H1 (cell line): ENCODE measurements around the gene GUCA2B. TPM values are rescaled to one million over a fixed set of nuclear protein-coding genes. Genes with fewer than 3 reads are reported as not detected.
A peak's percentile ranks its signal among the peaks of the same experiment; 100 is the strongest.

Source experiments
- CTCF ChIA-PET: fragments of 300-600 bp; sonication (Branson Sonifier 250); formaldehyde crosslinking; loops from one replicate; lab custom pipeline; 2021; ENCODE audit not compliant: partially characterized antibody; lab: Charles Lee
- POLR2A ChIA-PET: fragments of 300-600 bp; sonication (Branson Sonifier 250); formaldehyde crosslinking; loops from one replicate; lab custom pipeline; 2021; ENCODE audit warnings: inconsistent platforms; ENCODE audit not compliant: partially characterized antibody; lab: Charles Lee
- DNase-seq, 2 experiments: peaks; one replicate each; pipeline versions ENCODE4 v3.0.0 to v3.0.0-alpha.2; 2010 to 2022; ENCODE audit warnings: low spot score in 2 of 2, low read depth in 1 of 2, mixed read lengths in 1 of 2
- FAIRE-seq: peaks from 2 replicates; lab custom pipeline; 2011; peaks lifted over from hg19 to GRCh38; lab: Jason Lieb, UNC
- H2AFZ ChIP-seq: 2 replicates; pipeline ENCODE4 v1.8.1; 2012; ENCODE audit warnings: low read length, inconsistent platforms
- H2AK5ac ChIP-seq: 2 replicates; pipeline ENCODE4 v1.6.1; 2013; ENCODE audit warnings: low read depth, low read length
- H2BK120ac ChIP-seq: replicated peaks from 2 replicates; pipeline ENCODE3; 2013; ENCODE audit warnings: low read depth, low read length, inconsistent platforms
- H2BK12ac ChIP-seq: 2 replicates; pipeline ENCODE4 v1.6.1; 2013; ENCODE audit warnings: low read depth, low read length
- H2BK15ac ChIP-seq: 2 replicates; pipeline ENCODE4 v1.6.1; 2013; ENCODE audit warnings: low read length
- H2BK20ac ChIP-seq: 2 replicates; pipeline ENCODE4 v1.6.1; 2013; ENCODE audit warnings: low read length
- H2BK5ac ChIP-seq: 2 replicates; pipeline ENCODE4 v1.6.1; 2013; ENCODE audit warnings: low read depth, low read length
- H3K14ac ChIP-seq: 2 replicates; pipeline ENCODE4 v1.6.1; 2013; ENCODE audit warnings: inconsistent platforms; ENCODE audit not compliant: insufficient read length
- H3K18ac ChIP-seq: 2 replicates; pipeline ENCODE4 v1.6.1; 2013; ENCODE audit warnings: low read length; ENCODE audit errors: extremely low read depth
- H3K23ac ChIP-seq: 2 replicates; pipeline ENCODE4 v1.6.1; 2013; ENCODE audit warnings: inconsistent platforms; ENCODE audit not compliant: insufficient read length
- H3K23me2 ChIP-seq: 2 replicates; pipeline ENCODE4 v1.6.1; 2013; ENCODE audit warnings: low read depth, low read length
- H3K27ac ChIP-seq: 2 replicates; pipeline ENCODE4 v1.6.1; 2011; ENCODE audit warnings: low read depth, low read length, inconsistent platforms
- H3K27me3 ChIP-seq, 4 experiments: replicated peaks in 1 of 4; 1 replicate in 1 of 4; 2 replicates in 3 of 4; pipeline versions ENCODE4 v1.6.1 to v1.8.1; 2011 to 2013; ENCODE audit warnings: low read length in 3 of 4, mild to moderate bottlenecking in 3 of 4, inconsistent platforms in 2 of 4, mixed read lengths in 2 of 4, moderate library complexity in 1 of 4; ENCODE audit not compliant: control insufficient read depth in 3 of 4, insufficient read depth in 3 of 4; ENCODE audit errors: extremely low read depth in 1 of 4
- H3K36me3 ChIP-seq, 4 experiments: 2 replicates each; pipeline versions ENCODE4 v1.6.1 to v1.8.1; 2011 to 2013; ENCODE audit warnings: mild to moderate bottlenecking in 4 of 4, low read length in 3 of 4, moderate library complexity in 2 of 4, control low read depth in 1 of 4, inconsistent platforms in 1 of 4; ENCODE audit not compliant: insufficient read depth in 4 of 4, control insufficient read depth in 2 of 4
- H3K4ac ChIP-seq: replicated peaks from 2 replicates; pipeline ENCODE3; 2013; ENCODE audit warnings: low read length, low read depth, mixed read lengths, inconsistent platforms; ENCODE audit not compliant: insufficient read length
- H3K4me1 ChIP-seq, 4 experiments: replicated peaks in 1 of 4; 1 replicate in 1 of 4; 2 replicates in 3 of 4; pipeline versions ENCODE4 v1.6.1 to v1.8.1; 2011 to 2013; ENCODE audit warnings: low read length in 3 of 4, inconsistent platforms in 2 of 4, mixed read lengths in 1 of 4; ENCODE audit not compliant: insufficient read depth in 4 of 4, control insufficient read depth in 3 of 4
- H3K4me2 ChIP-seq, 2 experiments: 2 replicates each; pipeline versions ENCODE4 v1.6.1 to v1.8.1; 2011 to 2013; ENCODE audit warnings: low read depth in 2 of 2, low read length in 2 of 2, control low read depth in 1 of 2, inconsistent platforms in 1 of 2, mild to moderate bottlenecking in 1 of 2; ENCODE audit not compliant: insufficient read depth in 1 of 2
- H3K4me3 ChIP-seq, 4 experiments: fragments of 200-600, 300-600 bp in 1 of 4; sonication (generic), shearing (Covaris generic), sonication (Bioruptor Twin) in 1 of 4; 2 replicates each; pipeline versions ENCODE4 v1.5.1 to v1.8.1; 2011 to 2016; ENCODE audit warnings: low read length in 4 of 4, low read depth in 3 of 4, control low read depth in 2 of 4, inconsistent platforms in 2 of 4, mild to moderate bottlenecking in 2 of 4, mixed read lengths in 1 of 4, moderate library complexity in 1 of 4; ENCODE audit not compliant: insufficient read depth in 2 of 4; ENCODE audit errors: extremely low read depth in 1 of 4
- H3K56ac ChIP-seq: replicated peaks from 2 replicates; pipeline ENCODE3; 2013; ENCODE audit warnings: low read depth, mild to moderate bottlenecking, mixed read lengths, low read length, inconsistent platforms; ENCODE audit not compliant: insufficient read length
- H3K79me1 ChIP-seq: 2 replicates; pipeline ENCODE4 v1.6.1; 2013; ENCODE audit warnings: low read depth, low read length, control low read depth
- H3K79me2 ChIP-seq, 2 experiments: 2 replicates each; pipeline versions ENCODE4 v1.6.1 to v1.8.1; 2012 to 2013; ENCODE audit warnings: low read length in 2 of 2, mild to moderate bottlenecking in 2 of 2, inconsistent platforms in 1 of 2; ENCODE audit not compliant: insufficient read depth in 2 of 2, control insufficient read depth in 1 of 2
- H3K9ac ChIP-seq, 4 experiments: replicated peaks in 1 of 4; 1 replicate in 1 of 4; 2 replicates in 3 of 4; pipeline versions ENCODE4 v1.6.1 to v1.8.1; 2011 to 2013; ENCODE audit warnings: low read depth in 3 of 4, low read length in 3 of 4, control low read depth in 2 of 4, mild to moderate bottlenecking in 2 of 4, moderate library complexity in 2 of 4, inconsistent platforms in 1 of 4; ENCODE audit errors: extremely low read depth in 1 of 4
- H3K9me3 ChIP-seq, 2 experiments: 2 replicates each; pipeline versions ENCODE4 v1.6.1 to v1.8.1; 2012 to 2013; ENCODE audit warnings: mild to moderate bottlenecking in 2 of 2, moderate library complexity in 2 of 2, control low read depth in 1 of 2, inconsistent platforms in 1 of 2, low read depth in 1 of 2, low read length in 1 of 2, mixed read lengths in 1 of 2; ENCODE audit not compliant: insufficient read depth in 2 of 2
- H4K20me1 ChIP-seq, 2 experiments: replicated peaks in 1 of 2; 2 replicates each; pipeline versions ENCODE3 to v1.8.1; 2011 to 2013; ENCODE audit warnings: inconsistent platforms in 2 of 2, low read length in 2 of 2, mild to moderate bottlenecking in 1 of 2; ENCODE audit not compliant: insufficient read depth in 2 of 2, control insufficient read depth in 1 of 2
- H4K5ac ChIP-seq: 2 replicates; pipeline ENCODE4 v1.6.1; 2013; ENCODE audit warnings: low read length, low read depth, mixed read lengths, inconsistent platforms; ENCODE audit not compliant: insufficient read length
- H4K8ac ChIP-seq: 2 replicates; pipeline ENCODE4 v1.8.0; 2013; ENCODE audit warnings: mild to moderate bottlenecking, moderate library complexity, low read length, inconsistent platforms; ENCODE audit not compliant: insufficient read depth; ENCODE audit errors: extremely low read depth
- H4K91ac ChIP-seq: replicated peaks from 2 replicates; pipeline ENCODE3; 2013; ENCODE audit warnings: low read length, mixed read lengths, inconsistent platforms; ENCODE audit not compliant: insufficient read length
- ATF2 ChIP-seq: IDR thresholded peaks from 2 replicates; pipeline ENCODE4 v1.6.1; 2012; ENCODE audit warnings: low read length, inconsistent platforms
- BCL11A ChIP-seq, 2 experiments: IDR thresholded peaks; one replicate each; pipeline ENCODE4 v1.6.1; 2011; ENCODE audit warnings: low read depth in 2 of 2, low read length in 2 of 2, mild to moderate bottlenecking in 2 of 2
- BRCA1 ChIP-seq: IDR thresholded peaks from 2 replicates; pipeline ENCODE4 v1.6.1; 2012; ENCODE audit warnings: low read depth, low read length, improper control_type of control experiment
- CTBP2 ChIP-seq: IDR thresholded peaks from 2 replicates; pipeline ENCODE4 v1.7.0; 2011; ENCODE audit warnings: borderline replicate concordance, mild to moderate bottlenecking, moderate library complexity, mixed read lengths, low read length; ENCODE audit not compliant: insufficient read depth, insufficient read length
- EGR1 ChIP-seq: IDR thresholded peaks from 2 replicates; pipeline ENCODE4 v1.6.1; 2011; ENCODE audit warnings: low read depth, low read length, borderline replicate concordance
- KDM4A ChIP-seq: IDR thresholded peaks from one replicate; pipeline ENCODE4 v1.7.1; 2012; ENCODE audit warnings: low read depth, mild to moderate bottlenecking, moderate library complexity, low read length, inconsistent platforms; ENCODE audit not compliant: severe bottlenecking
- KDM5A ChIP-seq: fragments of 200-600 bp; IDR thresholded peaks from 2 replicates; pipeline ENCODE4 v1.7.1; 2012; ENCODE audit warnings: mild to moderate bottlenecking, low read length, inconsistent platforms, mixed read lengths
- PHF8 ChIP-seq: fragments of 200-600 bp; sonication (generic); conservative IDR thresholded peaks from 2 replicates; pipeline ENCODE4 v1.7.1; 2012; ENCODE audit warnings: low read depth, mild to moderate bottlenecking, inconsistent platforms, low read length, moderate library complexity
- POLR2A ChIP-seq, 2 experiments: IDR thresholded peaks; 1 replicate in 1 of 2; 2 replicates in 1 of 2; pipeline ENCODE4 v1.6.1; 2011; ENCODE audit warnings: low read depth in 2 of 2, low read length in 2 of 2, mild to moderate bottlenecking in 2 of 2; ENCODE audit errors: control extremely low read depth in 1 of 2
- POLR2AphosphoS5 ChIP-seq: IDR thresholded peaks from 2 replicates; pipeline ENCODE4 v1.6.1; 2011; ENCODE audit warnings: low read depth, low read length
- SIRT6 ChIP-seq: IDR thresholded peaks from one replicate; pipeline ENCODE4 v1.7.1; 2012; ENCODE audit warnings: low read length, inconsistent platforms
- TAF7 ChIP-seq: optimal IDR thresholded peaks from 2 replicates; pipeline ENCODE3; 2011; ENCODE audit warnings: low read depth, mild to moderate bottlenecking, inconsistent platforms, low read length, moderate library complexity, borderline replicate concordance
- TCF12 ChIP-seq: IDR thresholded peaks from 2 replicates; pipeline ENCODE4 v1.6.1; 2011; ENCODE audit warnings: low read depth, mild to moderate bottlenecking, low read length
- TEAD4 ChIP-seq: IDR thresholded peaks from 2 replicates; pipeline ENCODE4 v1.6.1; 2012; ENCODE audit warnings: low read depth, low read length, inconsistent platforms, mixed read lengths
- WGBS, 2 experiments: shearing (Covaris generic) in 1 of 2; methylation state at CpG; one replicate each; pipeline versions ENCODE4 v1.1.6 to v1.1.7; 2013 to 2015; ENCODE audit warnings: low lambda C conversion rate in 2 of 2, mixed read lengths in 2 of 2, inconsistent platforms in 1 of 2, low coverage in 1 of 2, missing lambda C conversion rate in 1 of 2; ENCODE audit not compliant: insufficient replicate concordance in 2 of 2, insufficient coverage in 1 of 2, insufficient read length in 1 of 2; ENCODE audit errors: extremely low coverage in 1 of 2, missing lambda C conversion rate in 1 of 2; 5-methylcytosine and 5-hydroxymethylcytosine counted together
- polyA plus RNA-seq, 7 experiments: library from polyadenylated mRNA; depleted of rRNA in 3 of 7; stranded (reverse) in 5 of 7; unstranded in 2 of 7; fragments of >200 nt in 5 of 7; fragments of 200-250 nt in 2 of 7; gene quantifications; 1 replicate in 5 of 7; 2 replicates in 1 of 7; 4 replicates in 1 of 7; pipeline versions ENCODE4 v1.2.1 to v1.2.3, GENCODE V29; 2011 to 2013; ENCODE audit warnings: missing spikeins in 2 of 7, mixed read lengths in 2 of 7
- total RNA-seq: library from RNA; stranded (reverse); fragmentation: NEBNext Ultra II Directional; extraction: Animal tissue kit (Norgen Biotek cat#: 25700); gene quantifications from 2 replicates; pipeline ENCODE4 v1.2.1, GENCODE V29; 2021

GUCA2B gene
- total and polyA plus RNA-seq, 2 of the 8 experiments (the other 6 are each of a cell fraction or from before 2014, with no cell fraction given), result not detected

- H3K56ac ChIP-seq, result no peak overlapping the region
- FAIRE-seq, result no peak
- H3K23ac ChIP-seq, result no peak overlapping the region
- no peak overlapping the region for H3K27ac ChIP-seq
- no peak overlapping the region for H3K4me3 ChIP-seq
- ChIA-PET CTCF (interaction anchor here (0.7 to 7.9 kb wide), 5 partner anchors 8 to 655 kb away, joined by 3 to 77 read pairs (median 3); no protein-coding TSS in a partner anchor), POLR2A (no interaction called here)
- H3K4me2 ChIP-seq, result no peak overlapping the region
- H3K27me3 ChIP-seq, result no peaks in the 10 kb centered on the region
- peaks cover 3% of the 10 kb centered on the region; the same call in 1 of the 2 replicates for H3K23me2 ChIP-seq
- H3K36me3 ChIP-seq, result no peaks in the 10 kb centered on the region
- H3K9ac ChIP-seq, result no peak overlapping the region
- no peak overlapping the region for H3K14ac ChIP-seq
- no peak overlapping the region for H4K5ac ChIP-seq
- no peak overlapping the region for H2AFZ ChIP-seq
- no peak overlapping the region for H2BK5ac ChIP-seq
- H2BK15ac ChIP-seq, result no peak overlapping the region
- 0 out of 2 replicates have a peak overlapping the region, but pooled peaks have one; percentile 28 for H4K8ac ChIP-seq
- H3K4ac ChIP-seq, result no peak overlapping the region
- no peak overlapping the region for H2BK20ac ChIP-seq
- H3K79me2 ChIP-seq, result no peaks in the 10 kb centered on the region
- no peaks in the 10 kb centered on the region for H3K79me1 ChIP-seq
- 88% methylated on average over 1 of the region's 1 CpG; no CpG with 5 or more reads in 1 of the 2 experiments for WGBS, 2 experiments
- no peak overlapping the region for H4K91ac ChIP-seq
- no peak overlapping the region for H2BK12ac ChIP-seq
- 0 out of 2 replicates have a peak overlapping the region, but pooled peaks have one; percentile 75 for H2AK5ac ChIP-seq
- H3K9me3 ChIP-seq, result no peaks in the 10 kb centered on the region
- DNase-seq, result peak in 1 of 2 experiments; percentile 42
- no peak overlapping the region for H3K18ac ChIP-seq
- H2BK120ac ChIP-seq, result no peak overlapping the region
- H3K4me1 ChIP-seq, result peaks cover 0 to 9% (median 0%) of the 10 kb centered on the region in 4 experiments; a peak in 1 of 7 replicates
- H4K20me1 ChIP-seq, result no peaks in the 10 kb centered on the region
- TF ChIP-seq ATF2 (no peak), CTBP2 (no peak), POLR2A (IDR thresholded peaks at IDR 0.05; ENCODE audit: control extremely low read depth in 1 of 2, low read depth in 2 of 2, low read length in 2 of 2) (no peak), PHF8 (no peak), BRCA1 (no peak), KDM4A (no peak), TCF12 (no peak), SIRT6 (no peak), EGR1 (no peak), TAF7 (no peak), POLR2AphosphoS5 (no peak), TEAD4 (no peak), BCL11A (IDR thresholded peaks at IDR 0.05; ENCODE audit: low read depth in 2 of 2, low read length in 2 of 2) (no peak), KDM5A (no peak)
Observed at GRCh38 chr1:42168391-42168670, 15.1 kb downstream of the GUCA2B start.
